ENCODE measurements around the gene IMPACT. TPM values are rescaled to one million over a fixed set of nuclear protein-coding genes. Genes with fewer than 3 reads are reported as not detected.

The IMPACT gene
- total RNA-seq, 2 experiments from 2014 or later: 15.4 to 18.3 TPM

GRCh38 chr18:24421831-24422230 lies 4.6 kb upstream of the IMPACT start:
- Mint-ChIP-seq H3K4me3 (no peak overlapping the region), H3K4me1 (peaks cover 9% of the 10 kb centered on the region), H3K9me3 (ENCODE audit: low read depth) (peaks cover 8% of the 10 kb centered on the region), H3K27me3 (peaks cover 42% of the 10 kb centered on the region), H3K36me3 (ENCODE audit: low read depth) (peaks cover 11% of the 10 kb centered on the region), H3K27ac (no peak overlapping the region)
- DNase-seq (no peak), ATAC-seq (no peak)
- CTCF ChIA-PET: interaction anchor here (1.0 kb wide), 1 partner anchor 14 kb away, joined by 3 read pairs; no protein-coding TSS in a partner anchor
- intact Hi-C loops (cut with DNase I, micrococcal nuclease): loop anchor here in 1 of 2 experiments (10.0 kb wide), 1 partner anchor 967 kb away; the partner anchor contains the start of gene RIOK3
- POLR2A ChIA-PET: no interaction called here

- Mint-ChIP-seq H3K27ac (peak overlapping the region; percentile 79), H3K4me1 (peaks cover 29% of the 10 kb centered on the region), H3K27me3 (peaks cover 21% of the 10 kb centered on the region), H3K36me3 (ENCODE audit: low read depth) (peaks cover 24% of the 10 kb centered on the region), H3K9me3 (ENCODE audit: low read depth) (peaks cover 11% of the 10 kb centered on the region), H3K4me3 (peak overlapping the region; percentile 85)
- ChIA-PET POLR2A (no interaction called here), CTCF (interaction anchor here (1.1 to 1.4 kb wide), 2 partner anchors 32 to 63 kb away, joined by 3 to 4 read pairs; no protein-coding TSS in a partner anchor)
- intact Hi-C loops (cut with DNase I, micrococcal nuclease): loop anchor here (1.0 to 10.0 kb wide), 7 partner anchors 12 to 971 kb away; partner anchors contain the start of genes OSBPL1A (in 1 of the 2) and RIOK3 (in 1 of the 2)
- ATAC-seq (no peak), DNase-seq (no peak)
Measured at GRCh38 chr18:24426073-24426397, 435 bp upstream of the IMPACT start.

- H3K36me3 Mint-ChIP-seq (ENCODE audit: low read depth): peaks cover 28% of the 10 kb centered on the region
- ChIA-PET POLR2A (no interaction called here), CTCF (interaction anchor here (0.9 to 1.4 kb wide), 2 partner anchors 61 to 68 kb away, joined by 4 to 5 read pairs; no protein-coding TSS in a partner anchor)
- intact Hi-C loops (cut with DNase I, micrococcal nuclease): loop anchor here (2.0 to 10.0 kb wide), 6 partner anchors 15 to 973 kb away; partner anchors contain the start of genes OSBPL1A (in 1 of the 2) and RIOK3 (in 1 of the 2)
- H3K27ac Mint-ChIP-seq: peak overlapping the region; percentile 90
- H3K4me1 Mint-ChIP-seq: peaks cover 29% of the 10 kb centered on the region
- ATAC-seq: no peak
- peak; percentile 18 for DNase-seq
- H3K9me3 Mint-ChIP-seq (ENCODE audit: low read depth): peaks cover 11% of the 10 kb centered on the region
- peak overlapping the region; percentile 85 for H3K4me3 Mint-ChIP-seq
- H3K27me3 Mint-ChIP-seq: peaks cover 14% of the 10 kb centered on the region
Measured at GRCh38 chr18:24427484-24427883, 1.0 kb downstream of the IMPACT start.

- DNase-seq (no peak), ATAC-seq (no peak)
- Mint-ChIP-seq H3K9me3 (ENCODE audit: low read depth) (peaks cover 11% of the 10 kb centered on the region), H3K27me3 (peaks cover 7% of the 10 kb centered on the region), H3K4me1 (peaks cover 29% of the 10 kb centered on the region), H3K4me3 (no peak overlapping the region), H3K27ac (no peak overlapping the region), H3K36me3 (ENCODE audit: low read depth) (peaks cover 32% of the 10 kb centered on the region)
- ChIA-PET CTCF (interaction anchor here (0.7 to 1.4 kb wide), 4 partner anchors 26 to 1416 kb away, joined by 3 to 10 read pairs (median 4); no protein-coding TSS in a partner anchor), POLR2A (no interaction called here)
- intact Hi-C loops (cut with DNase I, micrococcal nuclease): loop anchor here (5.0 to 10.0 kb wide), 2 partner anchors 59 to 974 kb away; partner anchors contain the start of gene RIOK3 (in 1 of the 2)
Measured at GRCh38 chr18:24428709-24429108, 2.2 kb downstream of the IMPACT start.

- peaks cover 29% of the 10 kb centered on the region for H3K4me1 Mint-ChIP-seq
- H3K4me3 Mint-ChIP-seq: no peak overlapping the region
- peaks cover 32% of the 10 kb centered on the region for H3K36me3 Mint-ChIP-seq (ENCODE audit: low read depth)
- DNase-seq (no peak), ATAC-seq (no peak)
- ChIA-PET CTCF (interaction anchor here (0.7 to 1.4 kb wide), 3 partner anchors 26 to 61 kb away, joined by 3 to 10 read pairs (median 3); no protein-coding TSS in a partner anchor), POLR2A (no interaction called here)
- no peak overlapping the region for H3K27ac Mint-ChIP-seq
- peaks cover 11% of the 10 kb centered on the region for H3K9me3 Mint-ChIP-seq (ENCODE audit: low read depth)
- peaks cover 5% of the 10 kb centered on the region for H3K27me3 Mint-ChIP-seq
- intact Hi-C loops (cut with DNase I, micrococcal nuclease): loop anchor here (5.0 to 10.0 kb wide), 2 partner anchors 58 to 974 kb away; partner anchors contain the start of gene RIOK3 (in 1 of the 2)
Measured at GRCh38 chr18:24429188-24429587, 2.7 kb downstream of the IMPACT start.

- Mint-ChIP-seq H3K4me1 (peaks cover 14% of the 10 kb centered on the region), H3K27me3 (no peaks in the 10 kb centered on the region), H3K9me3 (ENCODE audit: low read depth) (no peaks in the 10 kb centered on the region), H3K4me3 (no peak overlapping the region), H3K36me3 (ENCODE audit: low read depth) (peaks cover 24% of the 10 kb centered on the region), H3K27ac (no peak overlapping the region)
- ChIA-PET CTCF (no interaction called here), POLR2A (no interaction called here)
- ATAC-seq (no peak), DNase-seq (no peak)
- intact Hi-C loops (cut with DNase I, micrococcal nuclease): no loop called here
Measured at GRCh38 chr18:24432618-24433017, 6.1 kb downstream of the IMPACT start.

- H3K27me3 Mint-ChIP-seq: no peaks in the 10 kb centered on the region
- intact Hi-C loops (cut with DNase I, micrococcal nuclease): no loop called here
- ChIA-PET CTCF (interaction anchor here (1.0 to 1.8 kb wide), 4 partner anchors 10 to 77 kb away, joined by 3 to 7 read pairs (median 4); partner anchors contain the start of gene IMPACT), POLR2A (no interaction called here)
- H3K36me3 Mint-ChIP-seq (ENCODE audit: low read depth): peaks cover 33% of the 10 kb centered on the region
- no peaks in the 10 kb centered on the region for H3K4me1 Mint-ChIP-seq
- H3K4me3 Mint-ChIP-seq: no peak overlapping the region
- H3K27ac Mint-ChIP-seq: no peak overlapping the region
- ATAC-seq (no peak), DNase-seq (no peak)
- H3K9me3 Mint-ChIP-seq (ENCODE audit: low read depth): no peaks in the 10 kb centered on the region
Measured at GRCh38 chr18:24436939-24437338, 10.5 kb downstream of the IMPACT start.

GRCh38 chr18:24443870-24444269 lies 17.4 kb downstream of the IMPACT start:
- Mint-ChIP-seq H3K27ac (no peak overlapping the region), H3K27me3 (no peaks in the 10 kb centered on the region), H3K36me3 (ENCODE audit: low read depth) (peaks cover 31% of the 10 kb centered on the region), H3K4me3 (no peak overlapping the region), H3K4me1 (peaks cover 8% of the 10 kb centered on the region), H3K9me3 (ENCODE audit: low read depth) (no peaks in the 10 kb centered on the region)
- ChIA-PET POLR2A (no interaction called here), CTCF (interaction anchor here (0.6 to 1.8 kb wide), 5 partner anchors 10 to 49 kb away, joined by 3 to 8 read pairs (median 4); no protein-coding TSS in a partner anchor)
- DNase-seq: no peak
- no peak for ATAC-seq
- intact Hi-C loops (cut with DNase I, micrococcal nuclease): no loop called here

- no peak overlapping the region for H3K4me3 Mint-ChIP-seq
- no peak for ATAC-seq
- H3K27me3 Mint-ChIP-seq: no peaks in the 10 kb centered on the region
- no peaks in the 10 kb centered on the region for H3K9me3 Mint-ChIP-seq (ENCODE audit: low read depth)
- H3K27ac Mint-ChIP-seq: no peak overlapping the region
- ChIA-PET POLR2A (interaction anchor here (0.6 kb wide), 2 partner anchors 34 to 36 kb away, joined by 3 to 7 read pairs; no protein-coding TSS in a partner anchor), CTCF (interaction anchor here (1.2 to 2.0 kb wide), 4 partner anchors 16 to 87 kb away, joined by 3 to 9 read pairs (median 8); no protein-coding TSS in a partner anchor)
- peaks cover 8% of the 10 kb centered on the region for H3K4me1 Mint-ChIP-seq
- H3K36me3 Mint-ChIP-seq (ENCODE audit: low read depth): peaks cover 35% of the 10 kb centered on the region
- DNase-seq: no peak
- intact Hi-C loops (cut with DNase I, micrococcal nuclease): loop anchor here in 1 of 2 experiments (2.0 kb wide), 1 partner anchor 42 kb away; no protein-coding TSS in a partner anchor
Measured at GRCh38 chr18:24446453-24446852, 20.0 kb downstream of the IMPACT start.

GRCh38 chr18:24446953-24447538 lies 20.6 kb downstream of the IMPACT start:
- ATAC-seq (no peak), DNase-seq (no peak)
- CTCF ChIA-PET: interaction anchor here (1.0 to 2.0 kb wide), 6 partner anchors 16 to 727 kb away, joined by 3 to 9 read pairs (median 5); no protein-coding TSS in a partner anchor
- H3K9me3 Mint-ChIP-seq (ENCODE audit: low read depth): no peaks in the 10 kb centered on the region
- no peak overlapping the region for H3K4me3 Mint-ChIP-seq
- H3K36me3 Mint-ChIP-seq (ENCODE audit: low read depth): peaks cover 33% of the 10 kb centered on the region
- peaks cover 8% of the 10 kb centered on the region for H3K4me1 Mint-ChIP-seq
- H3K27me3 Mint-ChIP-seq: no peaks in the 10 kb centered on the region
- intact Hi-C loops (cut with DNase I, micrococcal nuclease): loop anchor here in 1 of 2 experiments (2.0 kb wide), 1 partner anchor 42 kb away; no protein-coding TSS in a partner anchor
- POLR2A ChIA-PET: interaction anchor here (0.6 kb wide), 2 partner anchors 34 to 36 kb away, joined by 3 to 7 read pairs; no protein-coding TSS in a partner anchor
- no peak overlapping the region for H3K27ac Mint-ChIP-seq

- intact Hi-C loops (cut with DNase I, micrococcal nuclease): loop anchor here in 1 of 2 experiments (2.0 kb wide), 1 partner anchor 41 kb away; no protein-coding TSS in a partner anchor
Measured at GRCh38 chr18:24447961-24448360, 21.5 kb downstream of the IMPACT start.

More at GRCh38 chr18:24447961-24448360, 21.5 kb downstream of the IMPACT start:
- POLR2A ChIA-PET: no interaction called here
- no peak for DNase-seq
- ATAC-seq: no peak
- Mint-ChIP-seq H3K4me1 (peaks cover 8% of the 10 kb centered on the region), H3K9me3 (ENCODE audit: low read depth) (no peaks in the 10 kb centered on the region), H3K27ac (no peak overlapping the region), H3K4me3 (no peak overlapping the region), H3K27me3 (no peaks in the 10 kb centered on the region), H3K36me3 (ENCODE audit: low read depth) (peaks cover 34% of the 10 kb centered on the region)
- CTCF ChIA-PET: interaction anchor here (0.8 to 2.0 kb wide), 4 partner anchors 15 to 86 kb away, joined by 3 to 9 read pairs (median 4); no protein-coding TSS in a partner anchor

All from activated CD4-positive, alpha-beta T cell treated with anti-CD3 and anti-CD28 coated beads for 36 hours (primary cell).